Stimulated activated CD8-positive, alpha-beta memory T cell treated with anti-CD3 and anti-CD28 coated beads, Interleukin-4, amount 100 ng/mL, for 24 hours (primary cell): Measurements from ENCODE around the gene FAM72C.
"Not testable (repeated sequence)": the region's sequence is repeated elsewhere in the genome, so short reads cannot be mapped to it uniquely, and the experiment has no call there.

ENCODE experiments used
- DNase-seq: peaks from one replicate; pipeline ENCODE4 v3.0.0-alpha.2; 2020; ENCODE audit warnings: low read depth

The FAM72C gene

GRCh38 chr1:143971924-143972700, at the start of gene FAM72C:
FAM72C (minus strand) TSS chr1:143971986; CDS start chr1:143971141, 845 bp downstream.
- not testable (repeated sequence) for DNase-seq

DNA sequence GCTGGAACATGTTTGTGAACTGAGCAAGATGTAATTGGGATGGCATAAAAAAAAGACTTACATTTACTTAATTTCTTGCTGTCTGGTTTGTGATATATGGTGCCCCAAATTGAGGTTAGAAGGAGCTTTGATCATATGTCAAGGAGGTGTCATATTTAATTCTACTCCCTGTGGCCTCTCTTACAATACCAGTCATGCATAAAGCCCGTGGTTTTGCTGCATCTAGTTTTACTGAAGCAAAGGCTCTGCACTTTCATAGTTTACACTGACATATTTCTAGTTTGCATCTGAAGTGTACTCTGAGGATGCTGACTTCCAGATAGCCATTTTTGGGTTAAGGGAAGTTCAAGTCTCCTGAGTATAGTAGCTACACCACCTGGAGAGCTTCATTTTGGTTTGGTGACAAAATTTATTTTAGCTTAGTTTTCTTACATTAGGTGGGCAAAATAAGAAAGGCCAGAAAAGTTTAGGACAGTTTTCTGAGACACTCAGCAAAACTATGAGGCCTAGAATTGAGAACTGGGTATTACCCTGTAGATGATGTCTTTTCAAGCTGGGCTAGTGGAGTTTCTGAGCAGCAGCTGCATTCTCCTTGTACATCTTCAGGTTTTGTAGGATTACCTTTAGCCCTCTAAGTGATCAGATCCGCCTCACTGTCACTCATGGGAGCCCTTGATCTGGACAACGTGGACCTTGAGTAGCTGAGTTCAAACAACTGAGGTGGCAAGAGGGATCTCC, 48.4 kb upstream of the FAM72C start:
- not testable (repeated sequence) for DNase-seq

DNA sequence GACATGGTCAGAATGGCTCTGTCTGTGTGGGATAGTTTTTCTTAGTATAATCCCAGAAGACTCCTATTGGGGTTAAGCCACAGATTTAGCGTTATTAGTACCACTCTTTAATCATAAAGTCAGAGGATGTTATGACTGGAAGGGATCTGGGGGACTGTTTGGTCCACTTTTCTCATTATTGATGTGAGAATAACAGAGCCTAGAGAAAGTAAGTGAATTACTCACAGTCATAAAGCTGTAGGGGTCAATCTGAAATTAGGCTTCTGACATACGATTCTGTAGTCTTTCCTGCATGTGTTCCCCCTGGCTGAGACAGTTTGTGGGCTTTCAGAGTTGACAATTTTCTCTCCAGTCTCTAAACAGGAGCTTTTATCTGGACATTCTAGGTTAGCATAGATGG, 47.3 kb upstream of the FAM72C start:
- DNase-seq, result not testable (repeated sequence)

- DNase-seq, result not testable (repeated sequence)
These were observed 43.6 kb upstream of the FAM72C start for GRCh38 chr1:144015180-144015966.

DNA sequence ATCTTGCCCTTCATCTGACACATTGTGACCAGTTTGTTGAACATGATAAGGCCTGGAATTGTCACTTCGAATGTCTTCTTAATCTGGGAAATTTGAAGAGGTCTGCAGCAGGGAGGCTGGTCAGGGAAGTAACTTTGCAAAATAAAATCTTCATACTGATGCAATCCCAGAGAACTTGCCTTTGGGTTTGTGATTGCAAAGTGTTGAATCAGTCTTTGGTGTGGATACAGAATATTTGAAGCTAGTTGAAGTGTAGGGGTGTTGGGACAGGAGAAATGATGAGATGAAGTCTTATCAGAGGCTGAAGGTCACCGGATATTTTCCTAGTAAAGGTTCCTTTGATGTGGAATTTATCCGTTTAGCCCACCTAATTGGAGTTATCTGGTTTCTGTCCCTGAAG, 42.7 kb upstream of the FAM72C start:
- not testable (repeated sequence) for DNase-seq

- DNase-seq, result not testable (repeated sequence)
These were observed 42.3 kb upstream of the FAM72C start for GRCh38 chr1:144014121-144014520.

- not testable (repeated sequence) for DNase-seq
These were observed 40.5 kb upstream of the FAM72C start for GRCh38 chr1:144012168-144012733.

GRCh38 chr1:144009410-144009809, 37.6 kb upstream of the FAM72C start:
- DNase-seq, result not testable (repeated sequence)

DNA sequence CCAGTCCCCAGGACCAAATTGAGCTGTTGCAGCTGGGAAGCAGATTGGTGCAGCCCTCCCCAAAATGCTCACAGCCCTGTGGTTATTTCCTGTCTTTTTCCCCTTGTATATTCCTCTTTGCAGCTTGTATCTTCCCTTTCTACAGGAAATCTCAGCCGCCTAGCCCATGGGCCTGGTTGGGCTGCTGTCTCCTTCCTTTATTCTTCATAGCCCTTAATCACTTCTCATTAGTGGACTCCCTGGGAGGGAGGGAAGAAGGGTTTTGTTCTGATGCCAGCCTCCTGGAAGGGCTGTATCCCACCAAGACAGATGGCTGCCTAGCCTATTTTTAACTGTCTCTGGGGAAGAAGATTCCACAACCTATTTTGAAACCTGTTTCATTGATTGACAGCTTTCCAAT, 32.5 kb upstream of the FAM72C start:
- DNase-seq, result not testable (repeated sequence)

DNA sequence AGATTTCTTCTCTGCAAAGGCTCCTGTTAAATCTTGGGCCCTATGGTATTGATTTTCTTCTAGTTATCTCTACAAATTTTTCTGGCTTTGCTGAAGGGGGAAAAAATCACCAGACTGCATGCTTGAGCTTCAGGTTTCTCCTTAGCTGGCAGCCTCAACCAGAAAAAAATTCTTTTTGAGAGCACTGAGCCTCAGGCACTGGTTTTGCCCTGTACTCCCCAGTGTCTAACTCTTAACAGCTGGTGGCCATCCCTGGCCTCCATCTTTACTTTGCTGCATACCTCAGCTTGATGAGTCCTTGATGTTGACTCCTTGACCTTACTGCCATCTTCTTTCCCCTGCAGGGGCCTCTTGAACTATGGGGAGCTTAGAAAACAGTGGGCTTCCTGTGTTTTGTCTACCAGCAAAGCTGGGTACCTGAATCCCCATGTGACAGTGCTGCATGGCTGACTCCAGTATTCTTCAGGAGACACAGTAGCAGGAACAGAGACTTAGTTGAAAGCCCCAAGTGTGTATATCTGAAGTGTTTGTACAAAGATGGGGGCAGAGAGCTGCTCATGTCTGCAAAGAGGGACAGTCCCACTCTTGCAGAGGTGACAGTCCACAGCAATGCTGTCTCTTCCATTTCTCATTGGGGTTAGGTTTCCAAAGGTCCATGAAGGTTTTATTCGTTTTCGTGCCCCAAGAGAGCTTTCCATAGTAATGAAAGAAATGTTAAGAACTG, 31.7 kb upstream of the FAM72C start:
- DNase-seq, result not testable (repeated sequence)

DNA sequence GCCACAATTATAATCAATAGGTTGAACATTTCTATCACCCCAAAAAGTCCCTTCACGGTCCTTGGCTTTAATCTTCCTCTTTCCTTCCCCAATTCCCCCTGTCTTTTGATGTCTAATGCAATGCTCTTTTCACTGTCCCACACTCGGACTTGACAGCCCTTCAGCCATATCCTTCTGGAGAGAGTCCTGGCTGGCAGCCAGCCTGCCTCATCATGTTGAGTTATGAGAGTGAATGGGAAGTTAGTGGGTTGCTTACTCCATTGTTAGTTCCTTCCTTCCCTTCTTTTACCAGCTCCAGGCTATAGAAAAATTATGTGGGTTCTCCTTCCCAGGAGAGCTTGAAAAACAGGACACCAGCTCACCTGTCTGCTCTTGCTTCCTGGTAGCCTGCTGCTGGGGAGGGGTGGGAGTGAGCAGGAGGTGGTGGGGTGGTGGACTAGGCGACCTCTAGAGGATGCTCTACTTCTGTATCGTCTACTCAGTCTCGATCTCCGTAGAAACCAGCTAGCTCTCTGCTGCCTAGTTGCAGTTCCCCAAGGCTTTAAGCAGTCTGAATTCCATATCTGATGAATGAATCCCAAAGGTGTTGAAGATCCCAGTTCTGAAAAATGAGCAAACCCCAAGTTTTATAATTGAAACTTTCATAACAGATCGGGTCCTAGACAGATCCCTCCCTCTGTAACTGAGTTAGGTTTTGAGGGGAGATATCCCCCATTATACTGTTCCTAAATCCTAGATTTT, 30.5 kb upstream of the FAM72C start:
- DNase-seq, result not testable (repeated sequence)

DNA sequence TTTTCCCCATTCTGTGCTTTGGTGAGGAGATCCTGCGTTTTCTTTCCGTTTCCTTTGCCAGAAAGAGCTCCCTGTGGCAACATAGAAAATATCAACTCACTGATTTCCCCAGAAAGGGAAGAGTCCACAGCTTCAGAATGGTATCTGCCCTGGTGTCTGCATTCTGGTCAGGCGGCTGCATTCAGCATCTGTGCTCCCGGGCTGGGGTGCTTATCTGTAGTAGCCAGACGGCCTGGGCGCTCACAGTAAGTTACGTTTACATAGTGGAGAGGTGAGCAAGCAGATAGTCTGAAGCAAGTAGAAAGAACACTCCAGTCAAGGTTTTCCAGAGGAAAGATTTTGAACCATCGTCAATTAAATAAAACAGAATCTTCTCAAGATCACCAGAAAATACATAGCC, 29.3 kb upstream of the FAM72C start:
- DNase-seq, result not testable (repeated sequence)

DNA sequence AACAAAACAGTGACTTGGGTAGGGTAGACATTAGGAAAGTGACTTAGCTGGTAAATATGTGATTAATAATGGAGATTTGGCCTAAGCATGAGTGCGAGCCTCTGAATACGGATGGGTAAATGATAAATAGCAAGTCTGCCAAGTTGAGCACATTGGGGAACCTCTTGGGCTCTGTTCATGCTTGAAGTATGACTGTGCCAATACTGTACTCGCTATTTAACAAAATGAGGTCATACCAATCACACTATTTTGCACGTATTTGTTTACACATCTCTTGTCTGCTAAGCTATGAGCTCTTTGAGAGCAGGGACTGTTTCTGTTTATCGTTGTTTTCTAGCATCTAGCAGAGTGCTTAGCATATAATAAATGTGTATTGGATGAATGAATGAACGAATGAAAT, 24.2 kb upstream of the FAM72C start:
- DNase-seq, result not testable (repeated sequence)

DNA sequence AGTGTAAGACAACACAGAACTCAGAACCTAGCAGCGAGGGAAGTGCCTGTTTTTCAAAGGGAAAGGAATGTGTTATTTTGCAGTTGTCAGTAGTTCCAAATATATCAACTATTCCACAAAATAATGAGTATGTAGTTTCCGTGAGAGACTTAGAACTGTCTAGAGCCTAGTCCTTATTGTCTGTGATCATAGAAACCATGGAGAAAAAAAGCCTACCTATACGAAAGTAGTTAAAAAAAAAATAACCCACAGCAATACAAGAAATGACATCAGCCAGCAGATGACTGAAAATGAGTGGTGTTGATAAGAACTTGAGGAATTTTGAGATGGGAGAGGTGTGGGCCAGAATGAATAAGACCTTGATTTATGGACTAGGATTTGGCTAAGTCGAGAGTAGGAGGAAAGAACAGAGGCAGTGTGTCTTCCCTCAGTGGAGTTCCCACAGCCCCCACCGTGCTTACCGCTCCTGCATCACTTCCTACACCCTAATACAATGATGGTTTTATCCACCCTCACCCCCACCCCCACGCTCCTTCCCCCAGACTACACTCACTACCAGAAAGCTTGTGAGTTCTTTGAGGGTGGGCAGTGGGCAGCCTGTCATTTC, 21.6 kb upstream of the FAM72C start:
- DNase-seq, result not testable (repeated sequence)

DNA sequence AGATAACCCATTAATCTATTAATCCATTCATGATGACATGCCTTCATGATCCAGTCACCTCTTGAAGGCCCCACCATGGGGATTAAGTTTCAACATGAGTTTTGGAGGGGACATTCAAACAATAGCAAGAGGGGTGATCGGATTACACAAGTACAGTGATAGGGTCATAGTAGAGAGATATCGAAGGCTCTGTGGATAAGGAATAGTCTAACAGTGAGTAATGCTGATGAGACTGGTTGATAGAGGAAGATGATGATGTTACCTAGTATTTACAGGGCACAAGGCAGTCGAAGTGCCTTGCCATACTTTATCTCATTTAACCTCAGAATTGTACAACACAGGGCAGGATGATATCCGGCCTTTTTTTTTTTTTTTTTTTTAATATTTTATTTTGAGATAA, 18.9 kb upstream of the FAM72C start:
- not testable (repeated sequence) for DNase-seq

DNA sequence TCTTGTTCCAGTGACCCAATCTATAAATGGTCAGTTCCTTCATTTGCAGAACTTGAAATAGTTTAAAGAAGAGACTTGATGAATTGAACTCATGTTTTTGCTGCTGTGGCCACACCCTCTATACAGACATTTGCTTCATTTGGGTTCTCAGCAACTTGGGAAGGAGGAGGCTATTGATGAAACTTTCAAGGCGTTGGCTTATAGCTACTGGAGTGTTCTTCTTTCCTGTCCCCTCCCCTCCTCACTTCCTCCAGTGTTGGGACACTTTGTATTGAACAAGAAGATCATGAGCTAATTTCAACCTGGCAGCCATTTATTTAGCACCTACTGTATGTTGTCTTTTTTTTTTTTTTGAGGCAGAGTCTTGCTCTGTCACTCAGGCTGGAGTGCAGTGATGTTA, 17.9 kb upstream of the FAM72C start:
- DNase-seq, result not testable (repeated sequence)

DNA sequence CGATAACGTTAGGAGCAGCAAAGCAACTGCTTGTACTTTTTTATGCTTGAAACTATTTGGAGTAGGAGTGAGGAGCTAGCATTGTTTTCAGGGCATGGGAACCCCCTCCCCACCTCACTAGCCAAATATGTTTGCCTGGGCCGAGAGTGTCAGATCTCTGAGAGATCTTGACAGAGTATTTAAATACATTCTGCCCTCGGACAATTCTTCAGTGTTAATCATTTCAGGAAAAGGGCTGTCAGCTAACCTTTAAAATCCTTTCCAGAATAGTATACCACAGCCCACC, 17.6 kb upstream of the FAM72C start:
- DNase-seq, result not testable (repeated sequence)

- DNase-seq, result not testable (repeated sequence)
These were observed 17.0 kb upstream of the FAM72C start for GRCh38 chr1:143988602-143989426.

GRCh38 chr1:143987868-143988267, 16.1 kb upstream of the FAM72C start:
- not testable (repeated sequence) for DNase-seq
